Neuronal stem cell (in vitro differentiated cells): ENCODE data around the gene TRDN.
A peak's percentile ranks its signal among the peaks of the same experiment; 100 is the strongest.

Experiments
- DNase-seq: peaks from one replicate; pipeline ENCODE4 v3.0.0-alpha.2; 2013; ENCODE audit warnings: low spot score
- H2AFZ ChIP-seq: one replicate; pipeline ENCODE4 v1.6.1; 2013; ENCODE audit warnings: mild to moderate bottlenecking, low read length, inconsistent platforms
- H2AK5ac ChIP-seq: 2 replicates; pipeline ENCODE4 v1.6.1; 2013; ENCODE audit warnings: low read depth, mild to moderate bottlenecking, inconsistent platforms, low read length, moderate library complexity, mixed read lengths
- H2BK120ac ChIP-seq: 2 replicates; pipeline ENCODE4 v1.6.1; 2013; ENCODE audit warnings: low read depth, mild to moderate bottlenecking, inconsistent platforms, low read length, moderate library complexity, mixed read lengths
- H2BK12ac ChIP-seq: one replicate; pipeline ENCODE4 v1.6.1; 2013; ENCODE audit warnings: low read length, inconsistent platforms
- H2BK15ac ChIP-seq: 2 replicates; pipeline ENCODE4 v1.6.1; 2013; ENCODE audit warnings: mild to moderate bottlenecking, low read length, inconsistent platforms, mixed read lengths
- H2BK5ac ChIP-seq: one replicate; pipeline ENCODE4 v1.6.1; 2013; ENCODE audit warnings: inconsistent platforms, mild to moderate bottlenecking, low read length, moderate library complexity
- H3K14ac ChIP-seq: one replicate; pipeline ENCODE4 v1.6.1; 2013; ENCODE audit warnings: low read length, inconsistent platforms
- H3K18ac ChIP-seq: 2 replicates; pipeline ENCODE4 v1.6.1; 2013; ENCODE audit warnings: low read length, inconsistent platforms
- H3K23ac ChIP-seq: 2 replicates; pipeline ENCODE4 v1.6.1; 2013; ENCODE audit warnings: low read depth, mild to moderate bottlenecking, mixed read lengths, low read length, inconsistent platforms; ENCODE audit not compliant: poor library complexity
- H3K27ac ChIP-seq: replicated peaks from 3 replicates; pipeline ENCODE4 v1.5.1; 2013; ENCODE audit warnings: low read length, inconsistent platforms
- H3K27me3 ChIP-seq, 3 experiments: 2 replicates each; pipeline ENCODE4 v1.6.1; 2013; ENCODE audit warnings: low read length in 3 of 3, mild to moderate bottlenecking in 2 of 3, inconsistent platforms in 1 of 3, low read depth in 1 of 3, mixed read lengths in 1 of 3, moderate library complexity in 1 of 3; ENCODE audit not compliant: control insufficient read depth in 3 of 3, insufficient read depth in 3 of 3
- H3K36me3 ChIP-seq, 2 donors: replicated peaks in 1 of 2; 2 replicates each; pipeline ENCODE4 v1.6.1; 2013; ENCODE audit warnings: low read length in 2 of 2; ENCODE audit not compliant: control insufficient read depth in 2 of 2, insufficient read depth in 2 of 2
- H3K4ac ChIP-seq: 2 replicates; pipeline ENCODE4 v1.6.1; 2013; ENCODE audit warnings: inconsistent platforms, mild to moderate bottlenecking, low read length, moderate library complexity
- H3K4me1 ChIP-seq, 2 donors: 1 replicate in 1 of 2; 2 replicates in 1 of 2; pipeline ENCODE4 v1.6.1; 2013; ENCODE audit warnings: low read length in 2 of 2, low read depth in 1 of 2; ENCODE audit not compliant: control insufficient read depth in 2 of 2, insufficient read depth in 1 of 2
- H3K4me2 ChIP-seq: one replicate; pipeline ENCODE4 v1.6.1; 2013; ENCODE audit warnings: mild to moderate bottlenecking, low read length, inconsistent platforms; ENCODE audit not compliant: insufficient read depth, poor library complexity, severe bottlenecking
- H3K4me3 ChIP-seq, 2 donors: 2 replicates each; pipeline ENCODE4 v1.5.1; 2013; ENCODE audit warnings: low read length in 2 of 2, mild to moderate bottlenecking in 2 of 2, inconsistent platforms in 1 of 2, moderate library complexity in 1 of 2
- H3K79me1 ChIP-seq: one replicate; pipeline ENCODE4 v1.6.1; 2013; ENCODE audit warnings: low read depth, mild to moderate bottlenecking, inconsistent platforms, low read length, moderate library complexity
- H3K9ac ChIP-seq: one replicate; pipeline ENCODE4 v1.6.1; 2013; ENCODE audit warnings: mild to moderate bottlenecking, low read depth, low read length, inconsistent platforms; ENCODE audit not compliant: poor library complexity
- H3K9me3 ChIP-seq, 2 donors: replicated peaks in 1 of 2; 2 replicates each; pipeline versions ENCODE3 to v1.6.1; 2013; ENCODE audit warnings: low read length in 2 of 2, mild to moderate bottlenecking in 2 of 2, inconsistent platforms in 1 of 2, low read depth in 1 of 2, mixed read lengths in 1 of 2, moderate library complexity in 1 of 2; ENCODE audit not compliant: control insufficient read depth in 2 of 2, insufficient read depth in 1 of 2
- H4K8ac ChIP-seq: one replicate; pipeline ENCODE4 v1.6.1; 2013; ENCODE audit warnings: low read depth, mild to moderate bottlenecking, inconsistent platforms, low read length, moderate library complexity
- H4K91ac ChIP-seq: one replicate; pipeline ENCODE4 v1.6.1; 2013; ENCODE audit warnings: low read length, low read depth, mild to moderate bottlenecking, inconsistent platforms; ENCODE audit not compliant: poor library complexity
- whole genome bisulfite sequencing, 2 donors: extraction: QIAGEN DNeasy Blood & Tissue Kit; methylation state at CpG; one replicate each; pipeline ENCODE4 v1.1.7; 2013; ENCODE audit warnings: missing lambda C conversion rate in 2 of 2, mixed read lengths in 1 of 2; ENCODE audit not compliant: insufficient read length in 2 of 2, insufficient replicate concordance in 1 of 2; ENCODE audit errors: extremely low coverage in 2 of 2; 5-methylcytosine and 5-hydroxymethylcytosine counted together

TRDN gene

GRCh38 chr6:123467392-123467791, 169.4 kb downstream of the TRDN start:
- Histone ChIP-seq H3K36me3 (no peaks in the 10 kb centered on the region), H2BK12ac (no peak overlapping the region), H3K9ac (no peak overlapping the region), H3K9me3 (no peaks in the 10 kb centered on the region), H2AK5ac (no peak overlapping the region), H4K8ac (no peak overlapping the region), H3K27me3 (no peaks in the 10 kb centered on the region), H3K14ac (no peak overlapping the region), H2BK120ac (no peak overlapping the region), H3K4me1 (peaks cover 0 to 6% of the 10 kb centered on the region in 2 donors), H3K4ac (no peak overlapping the region), H3K4me3 (no peak overlapping the region), H2BK15ac (no peak overlapping the region), H2AFZ (no peak overlapping the region), H3K79me1 (no peaks in the 10 kb centered on the region), H4K91ac (no peak overlapping the region), H3K18ac (no peak overlapping the region), H3K4me2 (no peak overlapping the region), H2BK5ac (no peak overlapping the region), H3K27ac (no peak overlapping the region), H3K23ac (no peak overlapping the region)
- DNase-seq: no peak
- no CpG with 5 or more reads among the region's 2 CpGs for WGBS, 2 donors

- H3K23ac ChIP-seq: no peak overlapping the region
- H3K79me1 ChIP-seq: no peaks in the 10 kb centered on the region
- H2BK15ac ChIP-seq: no peak overlapping the region
- no peaks in the 10 kb centered on the region for H3K36me3 ChIP-seq
- WGBS, 2 donors: no CpG with 5 or more reads among the region's 2 CpGs
- H3K4ac ChIP-seq: no peak overlapping the region
- no peak overlapping the region for H4K8ac ChIP-seq
- H3K4me3 ChIP-seq: no peak overlapping the region
- H3K27ac ChIP-seq: no peak overlapping the region
- H3K27me3 ChIP-seq: no peaks in the 10 kb centered on the region
- no peaks in the 10 kb centered on the region for H3K9me3 ChIP-seq
- H4K91ac ChIP-seq: no peak overlapping the region
- no peak overlapping the region for H2BK5ac ChIP-seq
- H3K9ac ChIP-seq: no peak overlapping the region
- no peak overlapping the region for H2AK5ac ChIP-seq
- no peak for DNase-seq
- H2AFZ ChIP-seq: no peak overlapping the region
- no peak overlapping the region for H2BK12ac ChIP-seq
- H3K14ac ChIP-seq: no peak overlapping the region
- H2BK120ac ChIP-seq: no peak overlapping the region
- peaks cover 0 to 2% of the 10 kb centered on the region in 2 donors for H3K4me1 ChIP-seq
- H3K18ac ChIP-seq: no peak overlapping the region
- H3K4me2 ChIP-seq: no peak overlapping the region
These were observed 174.6 kb downstream of the TRDN start for GRCh38 chr6:123462152-123462551.

GRCh38 chr6:123458218-123458617, 178.5 kb downstream of the TRDN start:
- H3K23ac ChIP-seq: no peak overlapping the region
- no peaks in the 10 kb centered on the region for H3K36me3 ChIP-seq
- H3K9ac ChIP-seq: no peak overlapping the region
- H2AK5ac ChIP-seq: no peak overlapping the region
- H2BK120ac ChIP-seq: no peak overlapping the region
- no peak overlapping the region for H3K4me3 ChIP-seq
- no peak for DNase-seq
- H3K14ac ChIP-seq: no peak overlapping the region
- H4K8ac ChIP-seq: no peak overlapping the region
- H3K27ac ChIP-seq: no peak overlapping the region
- peaks cover 0 to 4% of the 10 kb centered on the region in 2 donors for H3K9me3 ChIP-seq
- H2BK5ac ChIP-seq: no peak overlapping the region
- H4K91ac ChIP-seq: no peak overlapping the region
- H3K4me2 ChIP-seq: no peak overlapping the region
- H3K4me1 ChIP-seq: no peaks in the 10 kb centered on the region
- H2BK12ac ChIP-seq: no peak overlapping the region
- no peak overlapping the region for H2AFZ ChIP-seq
- no peak overlapping the region for H3K4ac ChIP-seq
- no peak overlapping the region for H3K18ac ChIP-seq
- no peaks in the 10 kb centered on the region for H3K27me3 ChIP-seq
- no CpG with 5 or more reads among the region's 1 CpG for WGBS, 2 donors
- H2BK15ac ChIP-seq: no peak overlapping the region
- H3K79me1 ChIP-seq: no peaks in the 10 kb centered on the region

- no peak overlapping the region for H2BK12ac ChIP-seq
- peaks cover 0 to 7% of the 10 kb centered on the region in 2 donors for H3K9me3 ChIP-seq
- H3K4ac ChIP-seq: no peak overlapping the region
- H4K91ac ChIP-seq: no peak overlapping the region
- no peak overlapping the region for H3K4me2 ChIP-seq
- no peak overlapping the region for H3K18ac ChIP-seq
- H3K23ac ChIP-seq: no peak overlapping the region
- H3K36me3 ChIP-seq: no peaks in the 10 kb centered on the region
- H4K8ac ChIP-seq: no peak overlapping the region
- H3K4me3 ChIP-seq: no peak overlapping the region
- no peaks in the 10 kb centered on the region for H3K79me1 ChIP-seq
- no peak overlapping the region for H3K14ac ChIP-seq
- H3K4me1 ChIP-seq: no peaks in the 10 kb centered on the region
- no peak overlapping the region for H3K27ac ChIP-seq
- H2BK5ac ChIP-seq: no peak overlapping the region
- H2AK5ac ChIP-seq: no peak overlapping the region
- no peak overlapping the region for H2BK15ac ChIP-seq
- H2BK120ac ChIP-seq: no peak overlapping the region
- H2AFZ ChIP-seq: peak overlapping the region; percentile 66
- no peaks in the 10 kb centered on the region for H3K27me3 ChIP-seq
- no peak for DNase-seq
- WGBS, 2 donors: no CpG with 5 or more reads among the region's 3 CpGs
- no peak overlapping the region for H3K9ac ChIP-seq
These were observed 179.9 kb downstream of the TRDN start for GRCh38 chr6:123456836-123457235.
